Pulmonary artery endothelial cell (primary cell): Measurements from ENCODE around the gene FRZB. TPM values are rescaled to one million over a fixed set of nuclear protein-coding genes. Genes with fewer than 3 reads are reported as not detected.
"Not testable (repeated sequence)": the region's sequence is repeated elsewhere in the genome, so short reads cannot be mapped to it uniquely, and the experiment has no call there.

ENCODE experiments used
- DNase-seq: peaks from one replicate; pipeline ENCODE4 v3.0.0-alpha.2; 2011; ENCODE audit warnings: low read depth, low spot score
- total RNA-seq: library from RNA; depleted of rRNA; stranded (reverse); fragments of >200 nt; gene quantifications from 2 replicates; pipeline ENCODE4 v1.2.3, GENCODE V29; 2014

The FRZB gene, protein sequence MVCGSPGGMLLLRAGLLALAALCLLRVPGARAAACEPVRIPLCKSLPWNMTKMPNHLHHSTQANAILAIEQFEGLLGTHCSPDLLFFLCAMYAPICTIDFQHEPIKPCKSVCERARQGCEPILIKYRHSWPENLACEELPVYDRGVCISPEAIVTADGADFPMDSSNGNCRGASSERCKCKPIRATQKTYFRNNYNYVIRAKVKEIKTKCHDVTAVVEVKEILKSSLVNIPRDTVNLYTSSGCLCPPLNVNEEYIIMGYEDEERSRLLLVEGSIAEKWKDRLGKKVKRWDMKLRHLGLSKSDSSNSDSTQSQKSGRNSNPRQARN
- total RNA-seq: 0.04 TPM in 1 of 2 replicates, not detected in the other

DNA sequence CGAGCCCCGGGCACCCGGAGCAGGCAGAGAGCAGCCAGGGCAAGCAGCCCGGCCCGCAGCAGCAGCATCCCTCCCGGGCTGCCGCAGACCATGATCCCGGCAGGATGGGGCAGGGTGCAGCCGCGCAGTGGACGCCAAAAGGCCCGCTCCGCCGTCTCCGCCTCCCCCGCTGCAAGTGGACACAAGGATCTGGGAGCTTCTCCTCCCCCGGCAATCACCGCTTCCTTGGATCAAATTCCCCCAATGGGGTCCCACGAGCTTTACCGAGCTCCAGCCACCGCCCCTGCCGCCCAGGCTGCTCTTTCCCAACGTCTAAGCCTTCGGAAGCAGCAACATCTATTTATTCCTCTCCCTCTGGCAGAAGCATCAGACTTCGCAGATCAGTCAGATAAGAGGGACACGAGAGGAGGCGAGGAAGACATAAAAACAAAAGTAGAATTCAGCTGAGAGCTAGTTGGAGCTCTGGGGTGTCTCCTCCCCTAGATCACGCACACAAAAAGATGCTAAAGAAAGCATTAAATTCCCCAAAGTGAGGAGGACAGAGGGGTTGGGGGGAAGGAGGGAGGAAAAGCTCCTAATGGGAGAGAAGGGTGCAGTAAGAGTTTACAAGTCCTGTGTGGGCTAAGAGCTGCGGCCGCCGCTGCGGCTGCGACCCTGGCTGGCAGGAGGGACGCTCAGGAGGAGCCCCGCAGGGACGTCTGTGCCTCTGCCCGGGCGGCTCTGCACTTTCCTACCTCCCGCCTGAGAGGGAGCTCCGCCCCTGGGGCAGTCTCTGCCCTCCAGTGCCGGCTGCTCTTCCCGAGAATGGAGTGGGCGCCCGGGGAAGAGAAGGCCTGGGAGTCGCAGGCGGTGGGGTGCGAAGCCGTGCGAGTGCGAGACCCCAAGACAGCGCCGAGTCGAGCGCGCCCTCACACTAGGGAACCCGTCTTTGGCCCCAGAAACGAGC, at the start of gene FRZB:
Gene FRZB, minus strand, starts transcription at position 177 of the 946 bp plus-strand sequence. Its CDS starts 85 bp downstream, at position 92.
- DNase-seq: no peak

DNA sequence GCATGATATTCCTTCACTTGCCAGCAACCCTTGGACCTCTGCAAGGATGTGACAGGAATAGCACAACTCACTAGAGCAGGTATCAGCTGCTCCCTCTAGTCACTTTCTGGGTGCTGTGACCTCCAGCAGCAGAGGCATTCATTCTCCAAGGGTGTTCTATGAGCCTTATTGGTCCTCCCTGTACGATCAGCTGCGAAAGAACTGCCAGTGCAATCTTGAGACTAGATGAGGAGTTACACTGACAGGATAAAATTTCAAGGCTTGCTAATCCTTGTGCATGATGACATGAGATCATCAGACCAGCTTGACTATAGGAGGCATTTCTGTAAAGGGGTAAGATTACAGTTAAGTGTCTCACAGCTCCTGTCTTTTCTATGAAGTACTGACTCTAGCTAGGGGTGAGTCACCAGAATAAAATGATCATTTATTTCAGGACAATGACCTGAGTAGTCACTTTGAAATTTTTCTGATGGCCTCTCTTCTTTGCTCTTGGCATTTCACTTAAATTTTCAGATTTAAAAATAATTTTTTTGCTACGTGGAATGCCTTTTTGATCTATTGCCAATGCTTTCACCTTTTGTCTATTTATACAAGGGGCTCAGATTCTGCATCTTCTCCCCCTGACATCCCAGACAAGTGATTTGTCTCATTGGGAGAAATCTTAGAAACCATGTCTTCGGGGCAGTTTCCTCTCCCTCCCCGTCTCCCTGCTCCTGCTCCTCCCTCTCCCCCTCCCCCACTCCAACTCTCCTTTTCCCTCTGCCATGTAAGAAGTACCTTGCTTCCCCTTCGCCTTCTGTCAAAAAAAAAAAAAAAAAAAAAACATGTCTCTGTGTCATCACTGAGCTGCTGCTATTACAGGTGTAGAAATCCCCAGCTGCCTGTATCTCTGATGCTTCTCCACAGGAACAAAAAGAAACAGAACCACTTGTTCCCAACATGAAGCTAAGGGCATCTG, 49.2 kb upstream of the FRZB start:
- no peak for DNase-seq

GRCh38 chr2:182914852-182915251, 48.4 kb upstream of the FRZB start:
- no peak for DNase-seq

GRCh38 chr2:182913064-182913463, 46.6 kb upstream of the FRZB start:
- no peak for DNase-seq

DNA sequence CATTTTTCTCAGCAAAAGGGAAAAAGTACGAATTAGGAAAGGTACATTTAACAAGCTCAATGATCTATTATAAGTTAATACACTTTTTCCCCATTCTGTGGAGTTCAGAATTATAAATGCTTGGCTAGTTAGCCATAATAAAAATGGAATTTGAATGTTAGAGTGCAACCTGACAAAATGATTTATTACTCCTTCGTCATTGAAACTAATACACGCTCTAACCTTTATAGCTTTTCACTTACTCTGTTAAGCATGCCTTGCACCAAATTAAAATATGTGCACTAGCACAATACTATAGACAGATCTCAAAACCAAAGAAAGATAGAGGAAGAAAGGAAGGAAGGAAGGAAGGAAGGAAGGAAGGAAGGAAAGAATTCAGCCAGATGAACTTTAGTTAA, 46.1 kb upstream of the FRZB start:
- no peak for DNase-seq

DNA sequence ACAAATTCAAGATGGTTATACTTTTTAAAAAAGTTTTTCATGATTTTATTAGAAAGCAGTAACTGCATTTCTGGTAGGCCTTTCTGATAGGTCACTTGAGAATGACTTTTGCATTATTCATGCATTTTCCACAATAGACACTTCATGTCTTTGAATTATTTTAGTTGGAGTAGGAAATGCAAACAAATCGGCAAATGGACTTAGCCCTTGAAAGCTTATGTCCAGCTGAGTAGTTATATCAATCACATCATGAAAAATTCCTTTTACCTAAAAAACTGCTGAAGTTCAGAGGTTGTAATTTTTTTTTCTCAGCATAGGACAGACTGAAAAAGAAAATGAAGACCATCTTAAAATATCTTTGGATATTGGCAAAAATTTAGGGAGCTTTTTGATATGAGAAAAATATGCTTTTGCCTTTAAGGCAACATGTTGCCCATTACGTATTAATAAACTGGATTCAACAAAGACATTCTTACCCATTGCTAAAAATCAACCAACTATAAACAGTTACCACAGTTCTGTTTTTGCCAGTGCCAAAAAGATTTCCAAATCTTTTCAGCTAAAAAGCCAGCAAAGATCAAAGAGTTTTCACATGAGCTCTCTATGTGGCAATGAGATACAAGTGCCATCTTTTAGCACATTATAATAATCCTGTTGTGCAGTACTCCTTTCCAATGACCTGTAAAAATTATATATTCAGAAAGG, 45.5 kb upstream of the FRZB start:
- no peak for DNase-seq

- no peak for DNase-seq
Observed at GRCh38 chr2:182910965-182911364, 44.5 kb upstream of the FRZB start.

DNA sequence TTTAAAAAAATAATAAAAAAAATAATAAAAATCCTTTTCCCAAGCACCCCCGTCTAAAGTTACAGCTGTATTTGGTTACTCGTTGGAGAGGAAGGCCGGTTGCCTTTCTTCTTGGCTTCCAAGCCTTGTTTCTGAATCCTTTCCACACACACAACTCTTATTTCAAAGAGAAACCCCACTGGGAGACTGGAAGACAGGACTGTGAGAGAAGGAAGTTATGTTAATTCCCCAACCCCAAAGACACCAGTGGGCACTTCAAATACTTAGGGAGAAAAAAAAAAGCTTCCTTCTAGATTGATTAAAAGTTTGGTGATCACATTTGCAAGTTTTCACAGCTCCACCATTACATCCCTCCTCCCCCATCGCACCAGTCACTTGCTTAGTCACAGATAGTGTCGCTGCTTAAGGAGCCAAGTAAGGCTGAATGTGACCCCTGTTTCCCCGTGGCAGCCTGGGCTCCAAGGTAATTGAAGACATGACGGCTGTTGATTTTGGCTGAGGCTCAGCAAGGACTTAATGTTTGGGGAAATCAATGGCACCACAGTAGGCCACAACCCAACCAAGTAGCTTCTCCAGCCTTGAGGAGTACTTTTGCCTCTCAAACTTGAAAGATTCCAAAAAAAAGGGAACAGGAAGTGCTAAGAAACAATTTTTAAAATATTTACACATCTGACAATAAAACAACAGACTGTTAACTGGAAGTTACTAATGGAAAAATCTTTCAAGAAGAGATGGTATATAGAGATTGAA, 40.8 kb upstream of the FRZB start:
- DNase-seq: no peak

- no peak for DNase-seq
Observed at GRCh38 chr2:182906454-182906853, 40.0 kb upstream of the FRZB start.

GRCh38 chr2:182904844-182905243, 38.4 kb upstream of the FRZB start:
- no peak for DNase-seq

DNA sequence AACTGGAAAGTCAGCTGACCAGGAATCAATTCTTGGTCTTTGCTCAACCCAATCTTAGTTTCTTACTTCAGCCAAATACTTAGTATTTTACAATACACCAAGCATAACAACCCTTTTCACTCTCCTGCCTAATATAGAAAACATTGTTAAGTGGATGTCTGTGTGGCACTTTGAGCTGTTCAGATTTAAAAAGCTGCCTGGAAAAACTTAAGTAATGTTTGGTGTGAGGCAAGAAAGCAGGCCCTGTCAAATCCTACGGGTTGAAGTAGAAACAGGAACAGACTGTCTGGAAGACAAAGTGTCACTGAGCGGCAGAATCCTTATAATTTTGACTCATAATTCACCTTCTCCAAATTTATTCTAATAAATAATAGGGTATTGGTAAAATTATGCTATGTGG, 37.1 kb upstream of the FRZB start:
- no peak for DNase-seq

DNA sequence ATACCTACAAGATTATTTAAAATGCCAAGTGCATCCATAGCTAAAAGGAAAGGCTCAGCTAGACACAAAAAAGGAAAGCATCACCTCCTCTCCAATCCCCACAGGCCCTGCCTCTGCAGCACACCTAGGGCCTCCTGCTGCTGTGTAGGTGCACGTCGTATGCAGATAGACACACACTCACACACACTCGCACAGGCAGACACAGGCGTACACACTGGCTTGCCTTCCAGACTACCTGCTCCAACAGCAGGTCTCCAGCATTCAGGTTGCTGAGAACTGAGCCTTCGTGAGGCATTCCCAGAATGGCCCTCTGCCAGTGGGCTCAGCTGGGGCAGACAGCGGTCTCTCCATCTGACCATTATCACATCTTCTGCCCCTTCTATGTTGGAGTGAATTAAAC, 35.3 kb upstream of the FRZB start:
- no peak for DNase-seq

- DNase-seq: no peak
Observed at GRCh38 chr2:182898718-182899117, 32.3 kb upstream of the FRZB start.

DNA sequence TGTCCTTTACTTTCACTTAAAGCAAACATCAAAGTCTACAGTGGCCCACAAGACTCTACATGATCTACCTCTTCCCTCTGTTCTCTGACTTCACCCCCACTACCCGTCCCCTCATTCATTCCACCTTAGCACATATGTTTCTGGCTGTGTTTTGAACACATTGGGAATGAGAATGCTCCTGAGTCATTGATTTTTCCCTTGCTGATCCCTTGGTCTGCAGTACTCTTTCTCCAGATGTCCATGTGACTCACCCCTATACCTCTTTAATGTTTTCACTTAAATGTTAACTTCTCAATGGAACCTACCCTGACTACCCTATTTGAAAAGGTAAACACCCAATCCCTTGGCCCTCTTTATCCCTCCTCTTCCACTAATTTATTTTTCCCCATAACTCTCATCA, 30.7 kb upstream of the FRZB start:
- no peak for DNase-seq

DNA sequence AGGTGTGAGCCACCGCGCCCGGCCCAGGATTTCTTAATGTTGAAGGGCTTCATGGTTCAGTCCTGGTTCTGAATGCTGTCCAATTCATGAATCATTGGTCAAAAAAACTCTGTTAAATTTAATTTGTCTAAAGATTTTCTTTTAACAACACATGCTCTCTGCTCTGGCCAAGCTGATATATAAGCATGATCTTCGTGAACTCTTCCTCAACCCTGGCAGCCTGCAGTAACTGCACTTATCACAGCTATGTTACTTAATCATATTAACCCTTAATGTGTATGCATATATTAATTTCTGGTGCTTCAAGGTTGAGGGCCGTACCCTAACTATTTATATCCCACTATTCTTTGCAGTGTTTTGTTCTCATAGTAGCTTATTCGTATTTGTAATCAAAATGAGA, 29.4 kb upstream of the FRZB start:
- no peak for DNase-seq

- DNase-seq: no peak
Observed at GRCh38 chr2:182895169-182895568, 28.7 kb upstream of the FRZB start.

DNA sequence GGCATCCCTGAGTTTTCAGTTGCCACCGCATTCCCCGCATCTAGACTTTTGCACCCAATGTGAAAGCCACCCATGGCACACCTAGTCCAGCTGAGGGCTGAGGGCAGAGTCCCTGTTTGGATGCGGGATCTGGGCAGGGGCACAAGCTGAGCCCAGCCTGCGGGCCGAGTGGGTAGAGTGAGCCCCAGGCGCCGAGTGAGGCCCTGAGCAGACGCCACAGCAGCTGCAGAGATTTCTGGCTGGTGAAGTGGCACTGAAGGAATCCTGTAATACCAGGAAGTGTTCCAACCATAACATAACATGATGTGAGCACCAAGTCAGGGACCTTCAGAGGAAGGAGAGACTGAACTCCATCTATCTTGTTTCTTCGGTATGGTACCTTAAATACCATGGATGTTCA, 27.7 kb upstream of the FRZB start:
- no peak for DNase-seq

DNA sequence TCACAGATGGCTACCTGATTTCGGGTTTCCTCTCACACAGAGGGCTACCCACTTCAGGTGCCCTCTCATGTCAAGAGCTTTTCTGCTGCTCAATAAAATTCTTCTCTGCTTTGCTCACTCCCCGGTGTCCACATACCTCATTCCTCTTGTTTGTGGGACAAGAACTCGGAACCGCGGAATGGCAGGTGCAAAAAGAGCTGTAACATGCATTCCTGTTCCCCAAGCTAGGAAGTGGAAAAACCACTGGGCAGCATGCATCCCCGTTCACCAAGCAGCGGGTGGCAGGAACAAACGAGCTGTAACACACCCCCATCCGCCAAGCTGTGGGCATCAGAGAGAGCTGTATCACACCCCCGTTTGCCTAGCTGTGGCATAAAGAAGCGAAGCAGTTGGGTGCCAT, 27.2 kb upstream of the FRZB start:
- DNase-seq: no peak

- DNase-seq: not testable (repeated sequence)
Observed at GRCh38 chr2:182893035-182893434, 26.6 kb upstream of the FRZB start.

- no peak for DNase-seq
Observed at GRCh38 chr2:182891611-182892010, 25.2 kb upstream of the FRZB start.
